Activated T-cell treated with anti-CD3 and anti-CD28 coated beads, Interleukin-2, amount 50 U/mL, for 72 hours (primary cell): ENCODE results near the gene GLRX. TPM values are rescaled to one million over a fixed set of nuclear protein-coding genes. Genes with fewer than 3 reads are reported as not detected.
"Not testable (repeated sequence)": the region's sequence is repeated elsewhere in the genome, so short reads cannot be mapped to it uniquely, and the experiment has no call there.

Experiments used
- ATAC-seq, 2 donors: fragments of 150-1000 bp; cut with Tn5 transposase; replicated peaks in 1 of 2; 2 replicates each; pipeline ENCODE4 v1.10.0; 2021; ENCODE audit warnings: moderate library complexity in 2 of 2, mild to moderate bottlenecking in 1 of 2
- DNase-seq, 2 donors: peaks; one replicate each; pipeline ENCODE4 v3.0.0; 2021 to 2022; ENCODE audit warnings: mixed read lengths in 1 of 2
- H3K27ac Mint-ChIP-seq: one replicate; pipeline ENCODE4 v1.8.0; 2022; ENCODE audit warnings: mild to moderate bottlenecking, moderate library complexity, mixed read lengths
- H3K27me3 Mint-ChIP-seq: one replicate; pipeline ENCODE4 v1.8.0; 2022; ENCODE audit warnings: low read depth, mixed read lengths
- H3K36me3 Mint-ChIP-seq, 2 donors: one replicate each; pipeline ENCODE4 v1.8.0; 2022; ENCODE audit warnings: mixed read lengths in 2 of 2, mild to moderate bottlenecking in 1 of 2; ENCODE audit not compliant: insufficient read depth in 2 of 2
- H3K4me1 Mint-ChIP-seq: one replicate; pipeline ENCODE4 v1.8.0; 2022; ENCODE audit warnings: low read depth, mixed read lengths
- H3K4me3 Mint-ChIP-seq, 2 donors: one replicate each; pipeline ENCODE4 v1.8.0; 2022; ENCODE audit warnings: mild to moderate bottlenecking in 2 of 2, mixed read lengths in 2 of 2, moderate library complexity in 2 of 2
- H3K9me3 Mint-ChIP-seq, 2 donors: one replicate each; pipeline ENCODE4 v1.8.0; 2022; ENCODE audit warnings: mixed read lengths in 2 of 2
- total RNA-seq, 2 donors: library from RNA; stranded (reverse); gene quantifications; one replicate each; pipeline ENCODE4 v1.2.3, GENCODE V29; 2022

Gene GLRX
- total RNA-seq, 2 donors from 2014 or later, result 19.1 to 23.4 TPM

GRCh38 chr5:95818181-95819147 lies 4.1 kb downstream of the GLRX start:
- Mint-ChIP-seq H3K36me3 (peaks cover 2 to 7% of the 10 kb centered on the region in 2 donors), H3K27ac (peak overlapping the region; percentile 85), H3K4me3 (peak overlapping the region; percentile 75 to 91), H3K27me3 (no peaks in the 10 kb centered on the region), H3K9me3 (no peaks in the 10 kb centered on the region), H3K4me1 (peaks cover 80% of the 10 kb centered on the region)
- DNase-seq, result peak; percentile 39 to 42
- peak; percentile 36 to 44 for ATAC-seq

- ATAC-seq (peak; percentile 26 to 59), DNase-seq (peak; percentile 37 to 50)
- Mint-ChIP-seq H3K27ac (peak overlapping the region; percentile 85), H3K4me3 (peak overlapping the region; percentile 75 to 91), H3K27me3 (no peaks in the 10 kb centered on the region), H3K4me1 (peaks cover 74% of the 10 kb centered on the region), H3K9me3 (no peaks in the 10 kb centered on the region), H3K36me3 (peaks cover 2 to 7% of the 10 kb centered on the region in 2 donors)
Observed at GRCh38 chr5:95817430-95817829, 5.1 kb downstream of the GLRX start.

- Mint-ChIP-seq H3K4me1 (peaks cover 77% of the 10 kb centered on the region), H3K36me3 (peaks cover 2 to 7% of the 10 kb centered on the region in 2 donors), H3K27ac (no peak overlapping the region), H3K4me3 (peak overlapping the region; percentile 75 to 91), H3K27me3 (no peaks in the 10 kb centered on the region), H3K9me3 (no peaks in the 10 kb centered on the region)
- DNase-seq (no peak), ATAC-seq (no peak)
Observed at GRCh38 chr5:95816776-95817175, 5.8 kb downstream of the GLRX start.

- H3K9me3 Mint-ChIP-seq, result no peaks in the 10 kb centered on the region
- H3K4me3 Mint-ChIP-seq, result peak overlapping the region; percentile 3 to 75
Observed at GRCh38 chr5:95816341-95816740, 6.2 kb downstream of the GLRX start.

GRCh38 chr5:95815155-95815729 lies 7.3 kb downstream of the GLRX start:
- DNase-seq (no peak), ATAC-seq (no peak)
- no peak overlapping the region for H3K4me3 Mint-ChIP-seq
- no peaks in the 10 kb centered on the region for H3K9me3 Mint-ChIP-seq
- no peaks in the 10 kb centered on the region for H3K27me3 Mint-ChIP-seq
- no peak overlapping the region for H3K27ac Mint-ChIP-seq
- peaks cover 2 to 7% of the 10 kb centered on the region in 2 donors for H3K36me3 Mint-ChIP-seq
- H3K4me1 Mint-ChIP-seq, result peaks cover 78% of the 10 kb centered on the region

More at GRCh38 chr5:95816341-95816740, 6.2 kb downstream of the GLRX start:
- Mint-ChIP-seq H3K27me3 (no peaks in the 10 kb centered on the region), H3K27ac (peak overlapping the region; percentile 18), H3K36me3 (peaks cover 2 to 7% of the 10 kb centered on the region in 2 donors), H3K4me1 (peaks cover 77% of the 10 kb centered on the region)
- ATAC-seq, result no peak
- no peak for DNase-seq

GRCh38 chr5:95813035-95813434 lies 9.5 kb downstream of the GLRX start:
- ATAC-seq, H3K27ac Mint-ChIP-seq, H3K36me3 Mint-ChIP-seq, H3K27me3 Mint-ChIP-seq, H3K9me3 Mint-ChIP-seq, DNase-seq, H3K4me3 Mint-ChIP-seq: not testable (repeated sequence)
- peaks cover 84% of the 10 kb centered on the region for H3K4me1 Mint-ChIP-seq

- peak overlapping the region; percentile 64 for H3K4me3 Mint-ChIP-seq
- no peaks in the 10 kb centered on the region for H3K27me3 Mint-ChIP-seq
- peaks cover 2 to 7% of the 10 kb centered on the region in 2 donors for H3K36me3 Mint-ChIP-seq
- peaks cover 77% of the 10 kb centered on the region for H3K4me1 Mint-ChIP-seq
- no peaks in the 10 kb centered on the region for H3K9me3 Mint-ChIP-seq
- DNase-seq, result peak in 1 of 2 donors; percentile 56
- peak; percentile 47 to 53 for ATAC-seq
- peak overlapping the region; percentile 66 for H3K27ac Mint-ChIP-seq
Observed at GRCh38 chr5:95812074-95812471, 10.5 kb downstream of the GLRX start.

- H3K27me3 Mint-ChIP-seq, H3K36me3 Mint-ChIP-seq, ATAC-seq, DNase-seq, H3K9me3 Mint-ChIP-seq: not testable (repeated sequence)
- Mint-ChIP-seq H3K27ac (peak overlapping the region; percentile 66), H3K4me3 (peak overlapping the region; percentile 77 to 81), H3K4me1 (peaks cover 72% of the 10 kb centered on the region)
Observed at GRCh38 chr5:95811461-95812073, 11.0 kb downstream of the GLRX start.

- not testable (repeated sequence) for H3K9me3 Mint-ChIP-seq, DNase-seq, H3K36me3 Mint-ChIP-seq, ATAC-seq, H3K27me3 Mint-ChIP-seq
- Mint-ChIP-seq H3K4me1 (peaks cover 67% of the 10 kb centered on the region), H3K4me3 (peak overlapping the region; percentile 77 to 81), H3K27ac (peak overlapping the region; percentile 94)
Observed at GRCh38 chr5:95811126-95811423, 11.5 kb downstream of the GLRX start.

GRCh38 chr5:95810305-95811125 lies 12.0 kb downstream of the GLRX start:
- Mint-ChIP-seq H3K27me3 (no peaks in the 10 kb centered on the region), H3K4me3 (peak overlapping the region; percentile 77 to 81), H3K36me3 (peaks cover 2 to 4% of the 10 kb centered on the region in 2 donors), H3K27ac (peak overlapping the region; percentile 94), H3K4me1 (peaks cover 62% of the 10 kb centered on the region), H3K9me3 (no peaks in the 10 kb centered on the region)
- ATAC-seq (no peak), DNase-seq (no peak)

GRCh38 chr5:95809414-95809960 lies 13.0 kb downstream of the GLRX start:
- Mint-ChIP-seq H3K4me1 (peaks cover 55% of the 10 kb centered on the region), H3K9me3 (no peaks in the 10 kb centered on the region), H3K36me3 (peaks cover 2 to 4% of the 10 kb centered on the region in 2 donors), H3K27ac (peak overlapping the region; percentile 94), H3K4me3 (peak overlapping the region; percentile 77 to 81), H3K27me3 (no peaks in the 10 kb centered on the region)
- ATAC-seq (no peak), DNase-seq (no peak)

GRCh38 chr5:95808686-95809413 lies 13.7 kb downstream of the GLRX start:
- peak; percentile 75 to 82 for DNase-seq
- no peaks in the 10 kb centered on the region for H3K9me3 Mint-ChIP-seq
- H3K4me3 Mint-ChIP-seq, result peak overlapping the region; percentile 77 to 81
- H3K4me1 Mint-ChIP-seq, result peaks cover 50% of the 10 kb centered on the region
- no peaks in the 10 kb centered on the region for H3K36me3 Mint-ChIP-seq
- peak; percentile 99 for ATAC-seq
- H3K27me3 Mint-ChIP-seq, result no peaks in the 10 kb centered on the region
- H3K27ac Mint-ChIP-seq, result peak overlapping the region; percentile 94
